GM13977 (cell line): ENCODE results near the gene ATRNL1.

Source experiments
- DNase-seq: peaks from one replicate; pipeline ENCODE4 v3.0.0; 2012; ENCODE audit warnings: low spot score
- in situ Hi-C: fragments of 300-500 bp; cut with MboI; formaldehyde crosslinking; loops from one replicate; pipeline ENCODE4 v1.12.0; 2022; ENCODE audit warnings: low sequenced_read_pairs, low pct_unique_long_range_greater_than_20kb, mixed read lengths, inconsistent platforms; ENCODE audit not compliant: unreplicated experiment
- TF ChIP-seq, protein P1 (sequence below): IDR thresholded peaks from 2 replicates; pipeline ENCODE4 v1.5.1; 2012; ENCODE audit warnings: mild to moderate bottlenecking, control low read depth; ENCODE audit not compliant: insufficient read depth; ENCODE audit errors: extremely low read depth, missing control alignments

ATRNL1 gene

DNA sequence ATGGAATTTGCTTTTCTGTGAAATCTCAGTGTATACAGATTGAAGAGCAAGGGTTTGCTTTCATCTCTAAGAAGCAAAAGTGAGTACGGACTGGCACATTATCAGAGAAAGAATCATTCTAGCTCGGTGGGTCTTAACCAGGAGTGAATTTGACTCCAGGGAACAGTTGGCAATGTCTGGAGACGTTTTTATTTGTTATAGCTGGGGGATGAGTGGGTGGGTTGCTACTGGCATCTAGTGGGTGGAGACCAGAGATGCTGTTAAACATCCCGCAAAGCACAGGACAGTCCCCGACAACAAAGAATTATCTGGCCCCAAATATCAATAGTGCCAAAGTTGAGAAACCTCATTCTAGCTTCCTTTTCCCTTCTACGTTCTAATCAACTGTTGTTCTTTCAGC, 43.8 kb upstream of the ATRNL1 start:
- TF ChIP-seq, protein P1, sequence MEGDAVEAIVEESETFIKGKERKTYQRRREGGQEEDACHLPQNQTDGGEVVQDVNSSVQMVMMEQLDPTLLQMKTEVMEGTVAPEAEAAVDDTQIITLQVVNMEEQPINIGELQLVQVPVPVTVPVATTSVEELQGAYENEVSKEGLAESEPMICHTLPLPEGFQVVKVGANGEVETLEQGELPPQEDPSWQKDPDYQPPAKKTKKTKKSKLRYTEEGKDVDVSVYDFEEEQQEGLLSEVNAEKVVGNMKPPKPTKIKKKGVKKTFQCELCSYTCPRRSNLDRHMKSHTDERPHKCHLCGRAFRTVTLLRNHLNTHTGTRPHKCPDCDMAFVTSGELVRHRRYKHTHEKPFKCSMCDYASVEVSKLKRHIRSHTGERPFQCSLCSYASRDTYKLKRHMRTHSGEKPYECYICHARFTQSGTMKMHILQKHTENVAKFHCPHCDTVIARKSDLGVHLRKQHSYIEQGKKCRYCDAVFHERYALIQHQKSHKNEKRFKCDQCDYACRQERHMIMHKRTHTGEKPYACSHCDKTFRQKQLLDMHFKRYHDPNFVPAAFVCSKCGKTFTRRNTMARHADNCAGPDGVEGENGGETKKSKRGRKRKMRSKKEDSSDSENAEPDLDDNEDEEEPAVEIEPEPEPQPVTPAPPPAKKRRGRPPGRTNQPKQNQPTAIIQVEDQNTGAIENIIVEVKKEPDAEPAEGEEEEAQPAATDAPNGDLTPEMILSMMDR = no peak
- in situ Hi-C loops = no loop called here
- no peak for DNase-seq

DNA sequence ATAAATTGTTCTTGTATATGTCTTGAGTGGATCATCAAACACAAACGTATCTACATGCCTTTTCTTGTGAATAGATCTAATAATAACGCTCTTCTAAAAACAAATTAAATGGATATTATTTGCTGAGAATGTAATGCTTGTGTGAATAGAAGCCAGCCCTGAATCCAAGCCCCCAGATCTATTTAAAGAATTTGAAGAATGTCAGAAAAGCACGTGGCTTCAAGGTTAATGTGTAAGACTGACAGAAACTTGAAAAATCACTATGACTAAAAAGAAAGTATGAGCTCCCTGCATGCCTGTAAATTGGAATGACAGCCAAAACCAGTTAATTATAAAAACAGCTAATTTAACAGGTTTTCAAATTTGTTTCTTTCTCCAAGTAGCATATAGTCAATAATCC, 43.2 kb upstream of the ATRNL1 start:
- in situ Hi-C loops = no loop called here
- TF ChIP-seq, protein P1 = no peak
- DNase-seq = no peak

DNA sequence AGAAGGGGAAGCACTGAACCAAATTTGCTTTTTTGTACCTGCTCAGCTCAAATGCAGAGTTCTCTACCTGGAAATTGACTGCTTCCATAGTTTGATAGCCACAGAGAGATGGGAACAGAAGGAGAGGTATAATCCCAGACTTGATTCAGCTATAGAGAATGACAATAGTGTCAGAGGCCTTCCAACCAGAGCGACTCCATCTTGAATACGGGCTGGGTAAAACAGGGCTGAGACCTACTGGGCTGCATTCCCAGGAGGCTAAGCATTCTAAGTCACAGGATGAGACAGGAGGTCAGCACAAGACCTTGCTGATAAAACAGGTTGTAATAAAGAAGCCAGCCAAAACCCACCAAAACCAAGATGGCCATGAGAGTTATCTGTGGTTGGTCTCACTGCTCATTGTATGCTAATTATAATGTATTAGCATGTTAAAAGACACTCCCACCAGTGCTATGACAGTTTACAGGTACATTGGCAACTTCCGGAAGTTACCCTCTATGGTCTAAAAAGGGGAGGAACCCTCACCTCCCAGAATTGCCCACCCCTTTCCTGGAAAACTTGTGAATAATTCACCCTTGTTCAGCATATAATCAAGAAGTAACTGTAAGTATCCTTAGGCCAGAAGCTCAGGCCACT, 42.7 kb upstream of the ATRNL1 start:
- TF ChIP-seq, protein P1 = no peak
- DNase-seq = no peak
- in situ Hi-C loops = no loop called here

DNA sequence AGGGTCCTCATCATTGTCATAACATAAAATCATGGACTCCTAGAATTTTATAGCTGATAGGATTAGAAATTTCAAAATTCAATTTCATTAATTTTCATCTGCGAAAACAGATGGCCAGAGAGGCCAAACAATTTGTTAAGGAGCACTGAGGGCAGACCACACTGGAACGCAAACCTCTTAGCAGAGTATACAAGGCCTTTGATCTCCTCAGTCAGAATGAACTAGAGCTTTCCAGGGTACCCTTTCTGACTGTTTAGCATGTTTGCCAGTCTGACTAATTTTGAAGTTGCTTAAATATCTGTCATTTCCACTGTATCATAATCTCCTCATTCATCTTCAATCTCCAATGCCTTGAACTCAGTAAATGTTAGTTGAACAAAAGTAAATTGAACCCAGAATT, 41.9 kb upstream of the ATRNL1 start:
- TF ChIP-seq, protein P1 = no peak
- in situ Hi-C loops = no loop called here

DNA sequence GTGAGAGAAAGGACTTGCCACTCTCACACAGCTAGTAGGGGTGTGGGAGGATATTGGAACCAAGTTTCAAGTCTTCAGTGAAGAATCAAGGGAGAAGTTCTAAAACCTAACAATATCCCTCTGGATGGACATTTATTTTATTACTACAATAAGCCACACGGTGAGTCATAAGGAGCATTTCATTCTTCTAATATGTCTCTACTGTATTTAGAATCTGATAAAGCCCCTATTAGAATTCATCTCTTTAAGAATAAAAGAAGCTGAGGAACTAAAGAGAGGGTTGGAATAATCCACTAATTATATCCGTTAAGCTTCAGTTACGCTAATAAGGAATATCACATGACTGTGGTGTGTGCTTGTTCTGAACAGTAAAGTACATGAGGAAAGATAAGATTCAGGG, 40.9 kb upstream of the ATRNL1 start:
- TF ChIP-seq, protein P1 = no peak
- DNase-seq = no peak
- in situ Hi-C loops = no loop called here

More for the DNA sequence above, 41.9 kb upstream of the ATRNL1 start:
- no peak for DNase-seq

DNA sequence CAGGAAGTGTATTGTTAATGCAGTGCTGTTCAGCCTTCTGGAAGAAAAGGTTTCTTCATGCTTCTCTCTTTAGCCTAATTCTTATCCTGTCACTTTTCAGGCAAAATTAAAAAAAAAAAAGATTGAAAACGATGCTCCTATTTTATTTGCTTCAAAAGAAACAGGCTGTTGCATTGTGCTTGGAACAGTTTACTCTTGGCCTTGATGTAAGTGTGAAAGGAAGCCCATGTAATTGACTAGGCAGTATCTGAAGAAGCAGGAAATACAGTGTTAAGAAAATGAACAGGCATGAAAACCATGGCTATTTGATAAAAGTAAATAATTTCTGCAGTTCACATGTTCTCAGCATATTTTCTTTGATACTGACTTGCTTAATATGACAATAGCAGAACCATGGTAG, 40.4 kb upstream of the ATRNL1 start:
- TF ChIP-seq, protein P1 = no peak
- in situ Hi-C loops = no loop called here
- no peak for DNase-seq
